HL-60 (cell line): ENCODE measurements around the gene FST.
A peak's percentile ranks its signal among the peaks of the same experiment; 100 is the strongest.

Experiments
- DNase-seq, 2 experiments: peaks; one replicate each; pipeline ENCODE4 v3.0.0-alpha.2; 2010 to 2020; ENCODE audit warnings: low read depth in 1 of 2, low spot score in 1 of 2
- H3K27ac ChIP-seq: fragments of 250-450 bp; sonication (Bioruptor Pico); replicated peaks from 2 replicates; pipeline ENCODE4 v1.5.1; 2020; ENCODE audit warnings: mild to moderate bottlenecking, moderate library complexity
- H3K27me3 ChIP-seq: fragments of 250-450 bp; sonication (Bioruptor Pico); 2 replicates; pipeline ENCODE4 v1.5.1; 2021; ENCODE audit warnings: mild to moderate bottlenecking, moderate library complexity; ENCODE audit not compliant: insufficient read depth, poor library complexity, severe bottlenecking
- H3K4me3 ChIP-seq: replicated peaks from 2 replicates; pipeline ENCODE4 v1.5.1; 2011; ENCODE audit warnings: mild to moderate bottlenecking, control low read depth, low read length; ENCODE audit not compliant: insufficient read depth
- CTCF ChIP-seq: IDR thresholded peaks from one replicate; pipeline ENCODE4 v1.5.1; 2011; ENCODE audit warnings: low read length, control low read depth, inconsistent platforms; ENCODE audit not compliant: insufficient read depth
- GABPA ChIP-seq: IDR thresholded peaks from 2 replicates; pipeline ENCODE4 v1.6.1; 2012; ENCODE audit warnings: low read depth
- POLR2AphosphoS5 ChIP-seq: IDR thresholded peaks from 2 replicates; pipeline ENCODE4 v1.6.1; 2012; ENCODE audit warnings: low read depth
- REST ChIP-seq: IDR thresholded peaks from 2 replicates; pipeline ENCODE4 v1.6.1; 2012; ENCODE audit warnings: low read depth; ENCODE audit not compliant: insufficient replicate concordance
- SPI1 ChIP-seq: IDR thresholded peaks from 2 replicates; pipeline ENCODE4 v1.6.1; 2012; ENCODE audit warnings: low read depth, mild to moderate bottlenecking, borderline replicate concordance

Gene FST

GRCh38 chr5:53478411-53479044 lies 1.9 kb upstream of the FST start:
- peak in 1 of 2 experiments; percentile 30 for DNase-seq
- no peak overlapping the region for H3K27ac ChIP-seq
- H3K27me3 ChIP-seq, result peaks cover 29% of the 10 kb centered on the region
- TF ChIP-seq GABPA (no peak), SPI1 (no peak), CTCF (peak; percentile 49), REST (no peak), POLR2AphosphoS5 (no peak)
- H3K4me3 ChIP-seq, result peak overlapping the region; percentile 6; the same call in 1 of the 2 replicates

- TF ChIP-seq REST (no peak), SPI1 (no peak), GABPA (no peak), CTCF (no peak), POLR2AphosphoS5 (no peak)
- no peak overlapping the region for H3K27ac ChIP-seq
- peaks cover 32% of the 10 kb centered on the region for H3K27me3 ChIP-seq
- H3K4me3 ChIP-seq, result peak overlapping the region; percentile 40; the same call in 1 of the 2 replicates
- DNase-seq, result no peak
Measured at GRCh38 chr5:53479045-53479589, 1.3 kb upstream of the FST start.

- Histone ChIP-seq H3K27ac (no peak overlapping the region), H3K27me3 (peaks cover 32% of the 10 kb centered on the region), H3K4me3 (peak overlapping the region; percentile 40)
- DNase-seq, result no peak
- no peak for TF ChIP-seq POLR2AphosphoS5
- TF ChIP-seq REST, result no peak
- no peak for TF ChIP-seq SPI1
- no peak for TF ChIP-seq GABPA
- no peak for TF ChIP-seq CTCF
Measured at GRCh38 chr5:53479590-53480415, 626 bp upstream of the FST start.
